Fibroblast of mammary gland (primary cell): ENCODE results near the gene ZNF629.
"Not testable (repeated sequence)": the region's sequence is repeated elsewhere in the genome, so short reads cannot be mapped to it uniquely, and the experiment has no call there.

Experiments
- DNase-seq: peaks from one replicate; pipeline ENCODE4 v3.0.0-alpha.2; 2010; ENCODE audit warnings: low read depth
- H3K4me3 ChIP-seq: 2 replicates; pipeline ENCODE4 v1.5.1; 2011; ENCODE audit warnings: low read depth, mild to moderate bottlenecking, low read length, moderate library complexity; ENCODE audit not compliant: control insufficient read depth
- CTCF ChIP-seq: conservative IDR thresholded peaks from 2 replicates; pipeline ENCODE4 v1.5.1; 2011; ENCODE audit warnings: low read depth, low read length, inconsistent platforms; ENCODE audit not compliant: control insufficient read depth, insufficient read depth

The ZNF629 gene

GRCh38 chr16:30820952-30821421 lies 34.0 kb upstream of the ZNF629 start:
- no peak overlapping the region for H3K4me3 ChIP-seq
- no peak for DNase-seq
- no peak for TF ChIP-seq CTCF

- no peak overlapping the region for H3K4me3 ChIP-seq
- no peak for TF ChIP-seq CTCF
- DNase-seq = no peak
Observed at GRCh38 chr16:30816769-30817168, 29.8 kb upstream of the ZNF629 start.

GRCh38 chr16:30813821-30814189 lies 26.8 kb upstream of the ZNF629 start:
- TF ChIP-seq CTCF = no peak
- H3K4me3 ChIP-seq = peak overlapping the region; percentile 42
- no peak for DNase-seq

GRCh38 chr16:30809675-30810074 lies 22.7 kb upstream of the ZNF629 start:
- not testable (repeated sequence) for DNase-seq, H3K4me3 ChIP-seq

GRCh38 chr16:30808890-30809426 lies 22.0 kb upstream of the ZNF629 start:
- H3K4me3 ChIP-seq, DNase-seq: not testable (repeated sequence)

- no peak overlapping the region for H3K4me3 ChIP-seq
- TF ChIP-seq CTCF = no peak
- DNase-seq = no peak
Observed at GRCh38 chr16:30808146-30808545, 21.1 kb upstream of the ZNF629 start.

GRCh38 chr16:30805370-30806169 lies 18.6 kb upstream of the ZNF629 start:
- peak; percentile 74 for DNase-seq
- no peak for TF ChIP-seq CTCF
- peak overlapping the region; percentile 73 for H3K4me3 ChIP-seq

- no peak for TF ChIP-seq CTCF
- DNase-seq = no peak
- H3K4me3 ChIP-seq = peak overlapping the region; percentile 73
Observed at GRCh38 chr16:30805056-30805369, 18.0 kb upstream of the ZNF629 start.
